KBM-7 (cell line): ENCODE measurements around the gene PTH1R.
"Not testable (repeated sequence)": the region's sequence is repeated elsewhere in the genome, so short reads cannot be mapped to it uniquely, and the experiment has no call there.

Source experiments
- DNase-seq: peaks from one replicate; pipeline ENCODE4 v3.0.0-alpha.2; 2015
- in situ Hi-C: fragments of 300-500 bp; cut with MboI; formaldehyde crosslinking; loops from 2 replicates; pipeline ENCODE4 v1.14.3; 2020; ENCODE audit warnings: low sequenced_read_pairs, low pct_unique_long_range_greater_than_20kb, mixed read lengths

Gene PTH1R

DNA sequence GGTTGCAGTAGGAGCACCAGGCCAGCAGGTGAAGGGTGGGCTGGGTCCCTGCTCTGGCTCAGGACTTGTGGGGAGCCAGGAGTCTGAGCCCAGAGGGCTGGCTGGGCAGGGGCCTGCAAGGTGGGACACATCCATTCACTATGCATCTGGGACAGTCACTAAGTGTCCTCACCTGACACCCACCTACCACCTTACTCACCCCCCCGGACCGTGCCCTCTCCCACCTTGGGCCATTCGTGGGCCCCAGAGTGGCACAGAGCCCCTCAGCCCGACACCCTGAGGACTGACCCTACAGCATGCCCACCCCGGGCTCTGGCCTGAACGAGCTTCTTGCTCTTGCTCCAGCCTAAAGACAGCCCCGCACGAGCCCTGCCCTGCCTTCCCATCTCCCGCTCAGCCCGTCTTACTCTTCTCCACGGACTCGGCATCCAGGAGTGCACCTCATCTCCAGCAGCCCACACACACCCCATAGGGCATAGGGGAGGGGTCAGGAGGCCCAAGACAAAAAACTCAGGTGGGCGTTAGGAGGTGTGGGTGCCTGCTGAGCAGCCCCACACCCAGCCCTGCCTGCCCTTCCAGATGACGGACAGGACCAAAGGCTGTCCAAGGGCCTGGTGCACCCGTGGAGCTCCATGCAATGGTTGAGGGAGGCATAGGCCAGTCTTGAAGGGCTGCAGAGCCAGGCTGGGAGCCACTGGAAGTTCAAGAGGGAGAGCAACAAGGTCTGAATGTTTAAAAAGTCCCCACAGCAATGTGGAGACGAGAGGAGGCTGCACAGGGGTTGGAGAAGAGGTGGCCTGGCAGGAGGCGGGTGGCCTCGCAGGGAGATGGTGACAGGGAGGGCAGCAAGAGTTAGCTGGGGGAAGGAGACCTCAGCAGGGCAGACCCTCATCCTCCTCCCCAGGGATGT, 27.0 kb downstream of the PTH1R start:
- in situ Hi-C loops, result loop anchor here (10.0 kb wide), 1 partner anchor 190 kb away; the partner anchor contains the start of gene PRSS50
- DNase-seq, result no peak

DNA sequence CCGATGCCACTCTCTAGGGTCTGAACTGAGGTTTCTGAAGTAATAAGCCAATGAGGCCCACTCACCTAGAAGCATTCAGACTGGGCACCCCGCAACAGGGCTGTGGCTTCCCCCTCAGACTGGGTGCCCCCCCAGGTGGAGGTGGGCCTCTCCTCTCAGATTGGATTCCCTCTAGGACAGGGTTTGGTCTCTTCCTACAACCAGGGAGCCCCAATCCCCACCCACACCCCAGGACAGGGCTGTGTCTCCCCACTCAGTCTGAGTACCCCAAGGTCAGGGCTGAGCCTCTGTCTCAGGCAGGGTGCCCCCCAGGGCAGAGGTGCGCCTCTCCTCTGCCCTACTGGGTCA, 27.7 kb downstream of the PTH1R start:
- in situ Hi-C loops, result loop anchor here (10.0 kb wide), 1 partner anchor 190 kb away; the partner anchor contains the start of gene PRSS50
- DNase-seq, result no peak

DNA sequence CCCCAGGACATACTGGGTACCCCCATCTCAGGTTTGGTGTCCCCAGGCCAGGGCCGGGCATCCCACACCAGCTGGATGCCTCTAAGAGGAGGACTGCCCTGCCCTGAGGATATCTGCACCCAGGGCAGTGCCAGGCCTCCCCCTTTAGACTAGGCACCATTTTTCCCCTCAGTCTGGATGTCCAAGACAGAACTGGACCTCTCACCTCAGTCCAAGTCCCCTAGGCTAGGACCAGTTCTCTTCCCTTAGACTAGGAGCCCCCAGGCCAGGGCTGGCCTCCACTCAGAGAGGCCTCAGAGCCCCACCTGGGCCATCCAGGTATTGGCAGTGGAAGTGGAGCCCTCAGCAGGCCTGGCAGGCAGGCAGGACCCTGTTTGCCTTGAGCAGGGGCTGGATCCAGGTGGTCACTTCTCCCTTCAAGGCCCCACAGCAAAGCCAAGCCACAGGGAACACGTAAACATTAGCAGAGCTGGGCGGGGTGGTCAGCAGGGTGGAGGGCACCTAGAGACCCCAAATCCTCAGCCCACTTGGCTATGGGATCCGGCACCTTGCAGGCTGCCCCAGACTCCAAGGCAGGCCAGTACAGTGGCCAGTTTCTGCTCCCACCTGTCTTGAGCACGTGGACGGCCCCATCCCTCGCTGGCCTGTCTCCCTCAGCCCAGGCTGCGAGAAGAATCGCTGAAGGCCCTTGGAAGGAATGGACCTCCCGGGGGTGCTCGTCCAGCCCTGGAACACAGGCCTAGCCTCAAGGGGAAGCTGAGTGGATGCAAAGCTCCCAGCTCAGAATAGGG, 28.3 kb downstream of the PTH1R start:
- DNase-seq, result no peak
- in situ Hi-C loops, result loop anchor here (10.0 kb wide), 1 partner anchor 191 kb away; the partner anchor contains the start of gene PRSS50

DNA sequence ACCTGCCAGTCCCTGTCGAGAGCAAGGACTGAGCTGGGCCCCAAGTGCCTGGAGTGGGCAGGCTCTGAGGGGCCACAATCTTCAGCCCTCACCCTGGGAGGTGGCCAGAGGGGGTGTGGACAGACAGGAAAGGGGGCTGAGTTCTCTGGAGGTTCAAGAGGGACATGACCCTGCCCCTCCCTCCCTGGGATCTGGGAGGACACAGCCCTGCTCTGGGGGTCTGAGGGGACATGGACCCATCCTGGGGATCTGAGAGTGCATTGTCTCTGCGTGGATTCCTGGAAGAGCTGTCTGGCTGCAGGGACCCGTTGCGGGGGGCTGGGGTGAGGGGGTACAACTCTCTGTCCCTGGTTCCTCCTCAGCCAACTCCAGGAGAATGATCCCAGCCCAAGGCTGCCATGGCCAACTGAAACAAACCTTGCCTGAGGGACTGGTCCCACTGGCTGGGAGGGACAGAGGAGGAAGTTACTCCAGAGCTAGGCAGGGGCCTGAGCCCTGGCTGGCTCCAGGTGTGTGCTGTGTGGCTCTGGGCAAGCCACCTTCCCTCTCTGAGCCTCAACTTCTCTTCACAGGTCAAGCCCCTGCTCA, 29.0 kb downstream of the PTH1R start:
- in situ Hi-C loops, result loop anchor here (10.0 kb wide), 1 partner anchor 192 kb away; the partner anchor contains the start of gene PRSS50
- no peak for DNase-seq

DNA sequence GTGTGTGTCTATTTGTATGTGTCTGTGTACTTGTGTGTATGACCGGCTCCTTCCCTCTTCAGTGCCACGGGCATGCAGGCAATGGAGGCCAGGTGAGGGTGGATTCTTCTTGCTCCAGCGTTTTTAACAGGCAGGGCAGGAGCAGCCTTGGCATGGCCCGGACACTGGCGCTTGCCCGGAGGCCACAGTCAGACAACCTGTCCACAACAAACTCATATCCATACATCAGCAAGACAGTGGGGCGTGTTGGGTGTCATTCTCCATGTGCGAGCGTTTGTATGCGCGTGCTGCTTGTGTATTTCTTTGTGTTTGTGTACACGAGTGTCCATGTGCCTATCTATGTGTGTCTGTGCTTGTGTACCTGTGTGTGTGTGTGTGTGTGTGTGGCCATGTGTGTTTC, 29.8 kb downstream of the PTH1R start:
- in situ Hi-C loops, result loop anchor here (10.0 kb wide), 1 partner anchor 192 kb away; the partner anchor contains the start of gene PRSS50
- DNase-seq, result no peak

DNA sequence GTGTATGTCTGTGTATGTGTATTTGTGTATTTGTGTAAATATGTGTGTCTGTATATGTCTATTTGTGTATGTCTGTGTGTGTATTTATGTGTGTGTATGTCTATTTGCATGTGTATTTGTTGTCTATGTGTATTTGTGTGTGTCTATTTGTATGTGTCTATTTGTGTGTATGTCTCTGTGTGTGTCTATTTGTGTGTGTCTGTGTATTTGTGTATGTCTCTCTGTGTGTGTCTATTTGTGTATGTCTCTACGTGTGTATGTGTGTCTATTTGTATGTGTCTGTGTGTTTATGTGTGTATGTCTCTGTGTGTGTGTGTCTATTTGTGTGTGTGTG, 30.4 kb downstream of the PTH1R start:
- DNase-seq, result no peak
- in situ Hi-C loops, result loop anchor here (10.0 kb wide), 1 partner anchor 193 kb away; the partner anchor contains the start of gene PRSS50

DNA sequence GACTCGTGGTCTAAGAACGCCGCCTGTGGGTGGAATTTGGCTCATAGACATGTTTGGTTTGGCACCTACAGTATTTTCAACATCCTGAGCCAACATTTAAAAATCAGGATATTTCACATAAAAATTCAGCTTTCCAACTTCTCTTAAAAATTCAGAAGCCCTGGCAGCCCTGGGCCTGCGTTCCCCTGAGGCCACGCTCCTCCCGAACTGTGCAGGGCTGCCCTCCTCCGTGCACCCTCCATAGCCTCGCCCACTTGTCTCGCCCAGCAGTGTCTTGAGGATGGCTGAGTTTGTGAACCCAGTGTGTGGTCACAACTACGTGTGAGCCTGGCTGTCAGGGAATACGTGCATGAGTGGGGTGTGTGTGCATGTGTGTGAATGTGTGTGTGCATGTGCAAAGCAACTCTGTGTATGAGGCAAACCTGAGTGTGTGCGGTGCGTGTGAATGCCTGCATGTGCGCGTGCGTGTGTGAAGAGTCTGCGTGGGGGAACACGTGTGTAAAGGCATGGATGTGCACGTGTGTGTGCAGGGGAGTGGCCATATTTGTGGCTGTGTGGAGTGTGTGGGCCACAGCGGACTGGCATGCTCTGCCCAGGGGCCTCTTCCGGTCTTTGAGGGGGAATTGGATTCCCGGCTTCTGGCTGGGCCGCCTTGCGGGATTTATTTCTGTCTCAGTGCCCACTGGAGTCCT, 30.9 kb downstream of the PTH1R start:
- DNase-seq, result no peak
- in situ Hi-C loops, result loop anchor here (10.0 kb wide), 1 partner anchor 194 kb away; the partner anchor contains the start of gene PRSS50

DNA sequence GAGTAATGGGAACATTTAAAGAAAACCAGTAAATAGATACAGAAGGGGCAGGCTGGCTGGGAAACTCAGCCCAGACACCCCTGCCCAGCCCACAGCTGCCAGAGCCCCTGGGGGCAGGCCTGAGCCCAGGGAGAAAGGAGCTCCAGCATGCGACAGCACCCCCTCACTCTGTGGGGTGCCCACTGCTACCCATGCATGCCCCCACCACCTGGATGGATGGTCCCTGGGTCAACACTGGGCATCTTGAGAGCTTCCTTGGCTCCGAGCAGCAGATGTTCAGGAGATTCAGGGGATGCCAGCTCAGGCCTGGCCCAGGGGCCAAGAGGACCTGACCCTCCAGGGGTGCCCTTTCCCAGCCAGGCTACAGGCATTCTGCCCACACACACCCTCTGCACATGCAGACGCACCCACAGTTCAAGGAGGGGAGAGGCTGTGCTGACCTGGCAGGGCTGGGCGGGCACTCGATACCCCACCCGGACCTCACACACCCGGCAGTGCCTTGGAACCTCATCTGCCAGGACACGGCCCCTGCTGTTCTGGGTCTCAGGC, 31.5 kb downstream of the PTH1R start:
- DNase-seq, result no peak
- in situ Hi-C loops, result loop anchor here (10.0 kb wide), 1 partner anchor 194 kb away; the partner anchor contains the start of gene PRSS50

DNA sequence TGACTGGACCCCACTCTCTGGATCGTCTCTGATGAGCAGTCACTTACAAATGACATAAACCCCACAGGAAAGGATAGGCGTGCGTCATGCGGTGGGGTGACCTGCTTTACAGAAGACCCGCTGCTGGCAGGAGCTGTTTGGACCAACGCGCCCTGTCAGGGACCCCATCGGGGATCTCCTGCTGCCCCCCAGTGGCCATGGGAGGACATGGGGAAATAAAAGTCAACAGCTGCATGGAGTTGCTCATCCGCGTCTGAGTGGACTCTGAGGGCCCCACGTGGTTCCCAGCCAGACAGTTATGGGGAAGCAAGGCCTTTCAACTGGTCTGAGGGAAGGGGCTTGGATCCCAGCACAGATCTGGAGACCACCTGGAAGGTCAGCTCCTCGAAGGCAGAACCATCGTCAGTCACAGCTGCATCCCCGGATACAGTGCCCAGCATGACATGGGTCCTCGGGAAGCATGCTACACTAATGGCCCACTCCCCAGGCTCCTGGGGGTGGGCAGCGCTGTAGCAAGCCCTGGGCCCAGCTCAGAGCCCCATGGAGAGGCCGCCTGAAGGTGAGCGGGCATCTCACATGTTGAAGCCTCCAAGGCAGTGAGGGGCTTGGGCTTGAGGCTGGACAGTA, 32.1 kb downstream of the PTH1R start:
- peak; percentile 86 for DNase-seq
- in situ Hi-C loops, result loop anchor here (10.0 kb wide), 1 partner anchor 195 kb away; the partner anchor contains the start of gene PRSS50

DNA sequence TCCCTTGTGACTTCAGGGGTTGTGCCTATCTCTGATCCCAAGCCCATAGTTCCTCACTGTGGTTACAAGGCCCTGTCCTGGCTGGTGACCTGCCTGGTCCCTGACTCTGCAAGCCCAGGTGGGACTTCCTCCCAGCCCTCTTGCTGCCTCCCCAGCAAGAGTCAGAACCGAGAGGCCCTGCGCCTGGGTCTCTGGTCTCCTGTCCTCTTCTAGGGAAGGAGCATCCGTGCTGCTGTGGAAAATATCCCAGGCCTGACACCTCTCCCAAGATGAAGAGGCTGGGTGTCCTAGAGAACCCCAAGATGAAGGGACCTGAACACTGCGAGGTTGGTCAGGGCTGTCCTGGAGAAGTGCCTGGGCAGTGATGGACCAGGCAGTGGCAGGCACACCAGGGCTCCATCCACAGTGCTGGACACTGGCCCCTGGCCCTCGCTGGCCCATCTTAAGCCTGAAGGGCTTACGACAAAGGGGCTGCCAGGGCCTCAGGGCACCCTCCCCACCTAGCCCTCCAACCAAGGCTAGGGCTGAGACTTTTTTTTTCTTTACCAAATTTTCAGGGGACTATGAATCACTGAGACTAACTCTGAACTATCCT, 32.7 kb downstream of the PTH1R start:
- in situ Hi-C loops, result no loop called here
- DNase-seq, result no peak

DNA sequence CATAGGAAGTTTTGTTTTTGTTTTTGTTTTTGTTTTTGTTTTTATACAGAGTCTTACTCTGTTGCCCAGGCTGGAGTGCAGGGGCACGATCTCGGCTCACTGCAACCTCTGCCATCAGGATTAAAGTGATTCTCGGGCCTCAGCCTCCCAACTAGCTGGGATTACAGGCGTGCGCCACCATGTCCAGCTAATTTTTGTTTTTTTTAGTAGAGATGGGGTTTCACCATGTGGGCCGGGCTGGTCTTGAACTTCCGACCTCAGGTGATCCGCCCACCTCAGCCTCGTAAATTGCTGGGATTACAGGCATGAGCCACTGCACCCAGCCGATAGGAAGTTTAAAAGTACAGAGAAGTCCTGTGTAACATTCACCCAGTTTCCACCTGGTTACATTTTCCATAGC, 33.4 kb downstream of the PTH1R start:
- in situ Hi-C loops, DNase-seq: not testable (repeated sequence)

DNA sequence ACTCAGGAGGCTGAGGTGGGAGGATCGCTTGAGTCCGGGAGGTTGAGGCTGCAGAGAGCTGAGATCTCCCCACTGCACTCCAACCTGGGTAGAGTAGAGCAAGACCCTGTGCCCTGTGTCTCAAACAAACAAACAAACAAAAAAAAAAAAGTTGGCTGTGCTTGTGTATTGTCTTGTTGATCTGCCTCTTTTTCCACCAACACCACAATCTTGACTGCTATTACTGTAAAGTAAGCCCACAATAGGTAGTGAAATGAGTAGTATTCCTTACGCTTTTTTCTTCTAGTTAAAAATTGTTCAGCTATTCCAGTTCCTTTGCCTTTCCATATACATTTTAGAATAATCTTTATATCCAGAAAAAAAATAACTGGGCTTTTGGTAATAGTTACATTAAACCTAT, 35.5 kb downstream of the PTH1R start:
- in situ Hi-C loops, result no loop called here
- DNase-seq, result no peak

DNA sequence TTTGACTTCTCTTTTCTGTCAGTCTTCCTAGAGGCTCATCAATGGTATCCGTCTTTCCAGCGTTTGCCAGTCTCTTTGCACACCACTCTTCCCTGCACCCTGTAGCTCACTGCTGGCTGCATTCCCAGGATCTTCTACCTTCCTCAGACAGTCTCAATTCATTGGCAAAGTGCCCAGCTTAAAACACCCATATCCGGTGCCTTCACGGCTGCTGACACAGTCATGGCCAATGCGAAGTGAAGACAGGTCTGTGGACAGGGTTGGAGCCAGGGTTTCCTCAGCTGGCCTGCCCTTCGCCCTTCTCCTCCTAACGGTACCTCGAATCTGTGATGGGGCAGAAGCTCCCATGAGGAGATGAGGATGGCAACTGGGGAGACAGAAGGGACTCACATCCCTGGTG, 36.1 kb downstream of the PTH1R start:
- in situ Hi-C loops, result no loop called here
- no peak for DNase-seq

DNA sequence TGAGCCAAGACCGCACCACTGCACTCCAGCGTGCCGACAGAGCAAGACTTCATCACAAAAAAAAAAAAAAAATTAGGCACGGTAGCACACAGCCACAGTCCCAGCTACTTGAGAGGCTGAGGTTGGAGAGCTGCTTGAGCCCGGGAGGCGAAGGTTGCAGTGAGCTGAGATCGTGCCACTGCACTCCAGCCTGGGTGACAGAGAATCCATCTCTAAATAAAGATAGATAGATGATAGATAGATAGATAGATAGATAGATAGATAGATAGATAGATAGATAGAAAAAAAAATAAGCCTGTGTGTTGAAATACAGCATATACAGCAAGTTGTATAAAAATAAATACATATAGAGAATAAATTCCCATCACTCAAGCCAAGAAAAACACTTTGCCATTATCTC, 37.3 kb downstream of the PTH1R start:
- in situ Hi-C loops, result no loop called here
- DNase-seq, result no peak

DNA sequence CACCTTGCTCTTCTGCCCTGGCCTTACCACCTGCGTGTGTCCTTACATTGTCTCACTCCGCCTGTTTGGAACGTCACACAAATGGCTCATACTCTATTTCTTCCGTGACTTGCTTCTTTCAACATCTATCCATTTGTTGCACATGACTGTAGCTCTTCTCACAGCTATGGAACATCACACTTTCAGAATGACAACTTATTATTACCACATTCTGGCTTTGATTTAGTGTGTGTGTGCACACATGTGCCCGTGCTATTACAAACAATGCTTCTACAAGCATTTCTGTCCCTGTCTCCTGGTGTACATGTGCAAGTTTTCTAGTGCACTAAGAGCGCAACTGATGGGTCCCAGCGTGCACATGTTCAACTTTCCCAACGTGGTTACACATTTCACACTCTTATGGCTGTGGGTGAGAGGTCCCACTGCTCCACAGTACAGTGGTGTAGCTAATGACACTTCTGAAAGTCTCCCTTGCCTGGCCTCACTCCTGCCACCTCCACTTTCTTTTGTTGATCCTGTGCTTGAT, 37.8 kb downstream of the PTH1R start:
- in situ Hi-C loops, result no loop called here
- DNase-seq, result no peak

DNA sequence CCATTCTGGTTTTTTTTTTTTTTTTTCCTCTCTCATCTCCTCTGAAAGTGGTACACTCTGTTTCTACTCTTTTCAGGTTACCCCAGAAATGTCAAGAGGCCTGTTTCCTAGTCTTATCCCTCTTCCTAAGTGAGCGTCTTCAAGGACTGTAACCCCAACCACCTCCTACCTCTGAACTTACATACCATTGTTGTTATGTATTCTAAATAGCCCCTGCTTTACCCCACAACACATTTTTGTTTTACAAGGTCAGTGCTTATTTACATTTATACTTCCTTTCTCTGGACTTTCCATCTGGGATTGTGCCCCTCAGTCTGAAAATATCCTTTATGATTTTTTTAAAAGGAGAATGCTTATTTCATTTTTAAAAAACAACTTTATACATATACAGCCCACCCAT, 38.8 kb downstream of the PTH1R start:
- no peak for DNase-seq
- in situ Hi-C loops, result no loop called here

DNA sequence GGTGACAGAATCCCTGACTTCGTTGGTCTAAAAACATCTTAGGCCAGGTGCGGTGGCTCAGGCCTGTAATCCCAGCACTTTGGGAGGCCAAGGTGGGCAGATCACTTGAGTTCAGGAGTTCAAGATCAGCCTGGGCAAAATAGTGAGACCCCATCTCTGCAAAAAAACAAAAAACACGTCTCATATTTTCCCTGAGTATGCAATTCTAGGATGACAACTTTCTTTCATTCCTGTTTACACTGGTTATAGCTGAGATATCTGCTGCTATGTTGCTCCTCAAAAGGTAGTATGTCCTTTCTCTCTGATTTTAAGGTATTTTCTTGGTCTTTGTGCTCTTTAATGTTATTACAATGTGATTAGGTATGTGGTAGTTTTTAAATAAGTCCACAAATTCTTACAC, 39.3 kb downstream of the PTH1R start:
- no peak for DNase-seq
- in situ Hi-C loops, result no loop called here

DNA sequence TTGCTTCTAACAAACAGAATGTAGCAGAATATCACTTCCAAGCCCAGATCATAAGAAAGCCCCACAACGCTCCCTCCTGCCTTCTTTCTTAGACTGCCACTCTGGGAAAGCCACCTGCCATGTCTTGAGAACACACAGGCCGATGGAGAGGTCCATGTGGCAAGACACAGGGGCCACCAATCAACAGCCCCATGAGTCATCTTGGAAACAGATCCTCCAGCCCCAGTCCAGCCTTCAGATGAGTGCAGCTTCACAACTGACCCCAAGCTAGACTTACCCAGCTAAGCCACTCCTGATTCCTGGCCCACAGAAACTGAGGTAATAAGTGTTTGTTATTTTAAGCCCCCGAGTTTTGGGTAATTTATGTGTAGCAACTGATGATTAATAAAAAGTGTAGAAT, 39.7 kb downstream of the PTH1R start:
- in situ Hi-C loops, result no loop called here
- DNase-seq, result no peak
